Ascending aorta (tissue), 2 donors: Measurements from ENCODE around the gene ZMYM5. TPM values are rescaled to one million over a fixed set of nuclear protein-coding genes. Genes with fewer than 3 reads are reported as not detected.
"Not testable (repeated sequence)": the region's sequence is repeated elsewhere in the genome, so short reads cannot be mapped to it uniquely, and the experiment has no call there.

Source experiments
- DNase-seq, 2 donors: peaks; one replicate each; pipeline ENCODE4 v3.0.0-alpha.2; 2019; ENCODE audit warnings: low spot score in 2 of 2
- H3K27ac ChIP-seq, 2 donors: fragments of 200-600 bp; sonication (generic); one replicate each; pipeline ENCODE4 v1.5.1; 2016 to 2017; ENCODE audit warnings: mild to moderate bottlenecking in 1 of 2
- H3K27me3 ChIP-seq: fragments of 200-600 bp; sonication (generic); one replicate; pipeline ENCODE4 v1.5.1; 2017
- H3K36me3 ChIP-seq, 2 donors: fragments of 200-600 bp; sonication (generic); one replicate each; pipeline ENCODE4 v1.5.1; 2016
- H3K4me1 ChIP-seq, 2 donors: fragments of 200-600 bp; sonication (generic); one replicate each; pipeline ENCODE4 v1.5.1; 2016 to 2017; ENCODE audit warnings: mild to moderate bottlenecking in 1 of 2
- H3K4me3 ChIP-seq, 2 donors: fragments of 200-600 bp; sonication (generic); one replicate each; pipeline ENCODE4 v1.5.1; 2016 to 2017; ENCODE audit warnings: mild to moderate bottlenecking in 1 of 2
- H3K9me3 ChIP-seq, 2 donors: fragments of 200-600 bp; sonication (generic); one replicate each; pipeline ENCODE4 v1.5.1; 2016
- intact Hi-C: fragments of 100-400 bp; cut with DNase I; formaldehyde crosslinking; loops from one replicate; pipeline ENCODE4 v1.15.1; 2023
- total RNA-seq: library from RNA; depleted of rRNA; stranded (reverse); fragments of >200 nt; gene quantifications from one replicate; pipeline ENCODE4 v1.1.0, GENCODE V29; 2016
- TF ChIP-seq, protein P1 (sequence below), 3 experiments: fragments of 200-600 bp in 2 of 3; fragments of 450-650 bp in 1 of 3; sonication (generic) in 2 of 3; IDR thresholded peaks; one replicate each; pipeline ENCODE4 v1.5.1; 2016 to 2019; ENCODE audit warnings: antibody characterized with exemption in 3 of 3, mild to moderate bottlenecking in 1 of 3, moderate library complexity in 1 of 3

Gene ZMYM5
- total RNA-seq, 1 donor from 2014 or later: 14.2 TPM

DNA sequence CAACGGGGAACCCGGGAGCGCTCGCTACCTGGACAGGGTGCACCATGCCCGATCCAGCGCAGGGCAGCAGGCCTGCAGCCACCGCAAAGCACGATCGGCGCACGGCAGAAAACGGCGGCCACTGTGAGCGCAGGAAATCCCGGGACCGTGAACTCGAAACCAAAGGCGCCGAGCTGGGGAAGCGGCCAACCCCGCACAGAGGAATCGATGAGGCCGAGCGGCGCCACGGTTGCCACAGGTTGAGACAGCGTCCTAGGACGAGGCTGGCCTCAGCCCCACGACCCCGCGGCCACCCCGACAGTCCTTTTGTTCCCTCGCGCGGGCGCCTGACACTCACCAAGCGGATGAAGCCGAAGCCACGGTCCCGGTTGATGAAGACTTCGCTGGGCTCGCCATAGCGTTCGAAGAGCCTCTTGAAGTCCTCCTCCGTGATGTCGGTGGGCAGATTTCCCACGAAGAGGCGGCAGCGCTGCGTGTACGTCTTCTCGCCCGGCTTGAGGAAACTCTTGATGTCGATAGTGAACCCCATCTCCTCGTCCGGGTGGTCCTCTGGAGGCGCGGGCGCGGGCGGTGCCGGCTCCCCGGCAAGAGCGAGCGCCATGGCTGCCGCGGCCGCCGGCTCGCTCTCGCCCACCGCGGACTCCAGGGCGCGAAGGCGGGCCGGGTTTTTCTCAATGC, 81.3 kb downstream of the ZMYM5 start:
- peaks cover 0 to 4% of the 10 kb centered on the region in 2 donors for H3K36me3 ChIP-seq
- no peaks in the 10 kb centered on the region for H3K9me3 ChIP-seq
- peak overlapping the region; percentile 89 to 95 for H3K27ac ChIP-seq
- peak in 1 of 2 donors; percentile 70 for DNase-seq
- peaks cover 0 to 6% of the 10 kb centered on the region in 2 donors for H3K4me1 ChIP-seq
- intact Hi-C loops: loop anchor here (1.0 to 5.0 kb wide), 4 partner anchors 65 to 177 kb away; partner anchors contain the start of genes MPHOSPH8, ZMYM2 and ZMYM5
- H3K27me3 ChIP-seq: no peaks in the 10 kb centered on the region
- TF ChIP-seq, protein P1, sequence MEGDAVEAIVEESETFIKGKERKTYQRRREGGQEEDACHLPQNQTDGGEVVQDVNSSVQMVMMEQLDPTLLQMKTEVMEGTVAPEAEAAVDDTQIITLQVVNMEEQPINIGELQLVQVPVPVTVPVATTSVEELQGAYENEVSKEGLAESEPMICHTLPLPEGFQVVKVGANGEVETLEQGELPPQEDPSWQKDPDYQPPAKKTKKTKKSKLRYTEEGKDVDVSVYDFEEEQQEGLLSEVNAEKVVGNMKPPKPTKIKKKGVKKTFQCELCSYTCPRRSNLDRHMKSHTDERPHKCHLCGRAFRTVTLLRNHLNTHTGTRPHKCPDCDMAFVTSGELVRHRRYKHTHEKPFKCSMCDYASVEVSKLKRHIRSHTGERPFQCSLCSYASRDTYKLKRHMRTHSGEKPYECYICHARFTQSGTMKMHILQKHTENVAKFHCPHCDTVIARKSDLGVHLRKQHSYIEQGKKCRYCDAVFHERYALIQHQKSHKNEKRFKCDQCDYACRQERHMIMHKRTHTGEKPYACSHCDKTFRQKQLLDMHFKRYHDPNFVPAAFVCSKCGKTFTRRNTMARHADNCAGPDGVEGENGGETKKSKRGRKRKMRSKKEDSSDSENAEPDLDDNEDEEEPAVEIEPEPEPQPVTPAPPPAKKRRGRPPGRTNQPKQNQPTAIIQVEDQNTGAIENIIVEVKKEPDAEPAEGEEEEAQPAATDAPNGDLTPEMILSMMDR (IDR thresholded peaks at IDR 0.05): no peak
- peak overlapping the region; percentile 77 to 83 for H3K4me3 ChIP-seq

DNA sequence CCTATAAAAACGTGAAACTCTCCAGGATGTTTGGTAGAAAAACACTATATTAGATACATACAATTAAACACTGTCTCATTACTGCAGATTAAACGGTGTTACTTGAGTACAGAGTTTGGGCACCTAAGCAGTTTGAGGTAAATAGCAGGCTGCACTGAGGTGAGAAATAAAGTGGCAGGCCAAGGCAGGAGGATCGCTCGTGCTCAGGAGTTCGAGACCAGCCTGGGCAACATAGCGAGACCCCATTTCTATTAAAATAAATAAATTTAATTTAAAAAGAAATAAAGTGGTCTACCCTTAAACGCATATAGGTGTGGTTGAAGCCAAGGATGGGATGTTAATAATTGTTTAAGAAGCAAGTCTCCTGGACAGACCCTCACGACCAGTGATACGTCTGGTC, 81.9 kb downstream of the ZMYM5 start:
- intact Hi-C loops: loop anchor here (5.0 kb wide), 1 partner anchor 66 kb away; no protein-coding TSS in a partner anchor
- no peaks in the 10 kb centered on the region for H3K9me3 ChIP-seq
- peak overlapping the region; percentile 89 to 95 for H3K27ac ChIP-seq
- peak in 1 of 2 donors; percentile 13 for DNase-seq
- H3K36me3 ChIP-seq: peaks cover 0 to 4% of the 10 kb centered on the region in 2 donors
- peak overlapping the region; percentile 77 to 83 for H3K4me3 ChIP-seq
- H3K27me3 ChIP-seq: no peaks in the 10 kb centered on the region
- TF ChIP-seq, protein P1 (IDR thresholded peaks at IDR 0.05): no peak
- peaks cover 0 to 6% of the 10 kb centered on the region in 2 donors for H3K4me1 ChIP-seq

DNA sequence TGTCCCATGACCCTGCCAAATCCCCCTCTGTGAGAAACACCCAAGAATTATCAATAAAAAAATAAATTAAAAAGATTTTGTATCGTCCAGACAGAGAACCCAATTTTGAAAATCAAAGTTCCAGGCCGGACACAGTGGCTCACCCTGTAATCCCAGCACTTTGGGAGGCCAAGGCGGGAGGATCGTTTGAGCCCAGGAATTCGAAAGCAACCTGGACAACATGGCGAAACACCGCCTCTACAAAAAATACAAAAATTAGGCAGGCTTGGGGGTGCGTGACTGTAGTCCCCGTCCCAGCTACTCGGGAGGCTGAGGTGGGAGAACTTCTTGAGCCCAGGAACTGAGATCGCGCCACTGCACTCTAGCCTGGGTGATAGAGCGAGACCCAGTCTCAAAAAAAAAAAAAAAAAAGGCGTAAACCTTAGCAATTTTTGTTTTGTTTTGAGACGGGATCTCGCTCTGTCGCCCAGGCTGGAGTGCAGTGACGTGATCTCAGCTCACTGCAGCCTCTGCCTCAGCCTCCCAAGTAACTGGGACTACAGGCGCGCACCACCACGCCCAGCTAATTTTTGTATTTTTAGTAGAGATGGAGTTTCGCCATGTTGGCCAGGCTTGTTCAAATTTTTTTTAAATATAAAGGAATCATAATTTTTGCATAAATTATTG, 82.6 kb downstream of the ZMYM5 start:
- DNase-seq: peak in 1 of 2 donors; percentile 38
- intact Hi-C loops: loop anchor here (5.0 kb wide), 1 partner anchor 66 kb away; no protein-coding TSS in a partner anchor
- H3K9me3 ChIP-seq, H3K27ac ChIP-seq, H3K27me3 ChIP-seq, H3K36me3 ChIP-seq, H3K4me1 ChIP-seq: not testable (repeated sequence)
- peak overlapping the region; percentile 77 to 83 for H3K4me3 ChIP-seq

Other genes with a start within 250 kb of the ZMYM5 start
- 18.5 TPM for gene MPHOSPH8, start 230.0 kb downstream of the ZMYM5 start, total RNA-seq
- gene PSPC1, start 80.7 kb downstream of the ZMYM5 start, total RNA-seq: 17.0 TPM
- 76.6 TPM for gene ZMYM2, start 95.1 kb upstream of the ZMYM5 start, total RNA-seq